Skin epidermis (tissue), 12 donors: ENCODE measurements around the gene TBC1D26.
"Not testable (repeated sequence)": the region's sequence is repeated elsewhere in the genome, so short reads cannot be mapped to it uniquely, and the experiment has no call there.

ENCODE experiments used
- H3K27ac ChIP-seq, 21 experiments: fragments of 200-600 bp; sonication (generic) in 11 of 21; one replicate each; pipeline ENCODE4 v1.5.0; 2020; ENCODE audit warnings: mild to moderate bottlenecking in 3 of 21, inconsistent platforms in 2 of 21, moderate library complexity in 2 of 21
- H3K4me3 ChIP-seq, 7 experiments: fragments of 200-600 bp; sonication (generic) in 2 of 7; one replicate each; pipeline ENCODE4 v1.5.0; 2020; ENCODE audit warnings: inconsistent platforms in 2 of 7, mild to moderate bottlenecking in 2 of 7, moderate library complexity in 1 of 7

TBC1D26 gene

GRCh38 chr17:15731900-15732299, at the start of gene TBC1D26:
Gene TBC1D26 (plus strand): TSS chr17:15732283. CDS start chr17:15735349, 3,066 bp downstream.
- not testable (repeated sequence) for H3K27ac ChIP-seq, H3K4me3 ChIP-seq

DNA sequence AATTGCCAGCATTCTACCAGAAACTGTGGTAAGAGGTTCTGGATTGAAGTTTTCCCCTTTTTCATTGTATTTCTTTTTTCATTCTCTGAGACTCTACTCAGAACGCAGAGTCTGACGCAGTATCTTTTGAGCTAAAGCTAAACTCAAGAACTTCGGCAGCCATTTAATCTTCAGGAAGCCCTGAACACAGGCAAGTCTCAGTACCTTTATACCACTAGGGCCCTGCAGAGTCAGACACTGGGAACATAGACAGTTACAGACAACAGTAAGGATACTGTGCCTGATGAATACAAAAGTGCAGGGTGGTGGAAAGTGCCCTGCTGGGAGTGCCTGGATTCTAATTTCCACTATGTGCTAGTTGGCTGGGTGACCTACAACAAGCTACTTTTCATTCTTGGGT, 48.9 kb upstream of the TBC1D26 start:
- H3K4me3 ChIP-seq: peak overlapping the region in 1 of 7 experiments; percentile 54
- peak overlapping the region in 3 of 21 experiments; percentile 54 to 67 (median 62) for H3K27ac ChIP-seq

GRCh38 chr17:15683824-15684478, 48.1 kb upstream of the TBC1D26 start, which contains the start of gene TRIM16:
Gene TRIM16 (minus strand): TSS chr17:15684311. CDS start chr17:15651609, 32,702 bp downstream.
- H3K4me3 ChIP-seq: peak within 1 kb of the TSS; percentile 39 to 62 (median 54)
- H3K27ac ChIP-seq: peak within 1 kb of the TSS in 20 of 21 experiments; percentile 36 to 84 (median 64)

DNA sequence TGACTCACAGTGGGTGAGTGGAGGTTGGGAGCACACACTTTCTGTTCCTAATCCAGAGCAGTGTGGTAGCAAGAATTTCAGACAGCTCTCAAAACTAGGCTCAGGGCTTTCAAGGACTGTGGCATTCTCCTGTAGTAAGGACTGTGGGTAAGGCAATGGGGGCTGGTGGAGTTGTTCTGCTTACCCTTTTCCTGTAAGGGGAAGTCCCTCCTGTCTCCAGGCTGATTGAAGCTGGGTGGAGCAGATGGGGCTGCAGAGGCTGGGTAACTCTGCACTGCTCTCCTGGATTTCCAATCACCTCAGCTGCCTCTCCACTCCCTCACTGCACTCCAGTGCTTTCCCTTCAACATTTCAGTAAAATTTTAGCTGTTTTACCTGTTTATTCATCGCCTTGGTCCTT, 44.6 kb upstream of the TBC1D26 start:
- H3K27ac ChIP-seq, H3K4me3 ChIP-seq: not testable (repeated sequence)

GRCh38 chr17:15698967-15699366, 33.1 kb upstream of the TBC1D26 start:
- peak overlapping the region in 13 of 21 experiments; percentile 19 to 83 (median 64) for H3K27ac ChIP-seq

DNA sequence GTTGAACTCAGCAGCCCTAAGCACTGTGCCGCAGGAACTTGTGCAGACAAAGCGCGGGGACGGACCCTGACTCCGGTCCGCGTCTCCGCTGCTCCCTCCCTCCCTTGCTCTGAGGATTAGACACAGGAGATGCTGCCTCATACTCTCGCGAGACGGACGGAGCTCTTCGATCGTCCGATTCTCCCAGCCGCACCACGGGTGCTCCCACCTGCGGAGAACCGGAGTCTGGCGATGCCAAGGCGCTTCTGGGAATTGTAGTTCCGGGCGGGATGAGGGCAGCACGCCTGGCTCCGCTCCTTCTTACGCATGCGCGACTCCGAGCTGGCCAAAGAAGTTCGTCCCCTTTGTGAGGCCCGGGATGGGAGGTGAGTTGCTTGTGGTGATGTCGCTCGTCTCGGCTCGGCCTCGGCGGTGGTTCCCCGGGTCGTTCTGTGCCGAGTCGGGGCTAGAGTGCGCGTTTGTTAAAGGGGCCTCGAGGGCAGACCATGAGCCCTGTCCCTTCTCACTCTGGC, 32.6 kb upstream of the TBC1D26 start, which contains the start of gene ZNF286A:
Gene ZNF286A (plus strand): TSS at position 340 of the 512 bp plus-strand sequence. CDS start 578 bp downstream, outside the sequence.
- Histone ChIP-seq H3K27ac (peak within 1 kb of the TSS in 20 of 21 experiments; percentile 13 to 83 (median 68)), H3K4me3 (peak within 1 kb of the TSS; percentile 46 to 63 (median 54))

More at GRCh38 chr17:15698967-15699366, 33.1 kb upstream of the TBC1D26 start:
- peak overlapping the region; percentile 46 to 63 (median 54) for H3K4me3 ChIP-seq

GRCh38 chr17:15699937-15700336, 32.1 kb upstream of the TBC1D26 start:
- H3K27ac ChIP-seq: peak overlapping the region in 20 of 21 experiments; percentile 13 to 83 (median 68)

GRCh38 chr17:15704239-15704638, 27.8 kb upstream of the TBC1D26 start:
- not testable (repeated sequence) for H3K27ac ChIP-seq

More at GRCh38 chr17:15699937-15700336, 32.1 kb upstream of the TBC1D26 start:
- peak overlapping the region; percentile 46 to 63 (median 54) for H3K4me3 ChIP-seq

DNA sequence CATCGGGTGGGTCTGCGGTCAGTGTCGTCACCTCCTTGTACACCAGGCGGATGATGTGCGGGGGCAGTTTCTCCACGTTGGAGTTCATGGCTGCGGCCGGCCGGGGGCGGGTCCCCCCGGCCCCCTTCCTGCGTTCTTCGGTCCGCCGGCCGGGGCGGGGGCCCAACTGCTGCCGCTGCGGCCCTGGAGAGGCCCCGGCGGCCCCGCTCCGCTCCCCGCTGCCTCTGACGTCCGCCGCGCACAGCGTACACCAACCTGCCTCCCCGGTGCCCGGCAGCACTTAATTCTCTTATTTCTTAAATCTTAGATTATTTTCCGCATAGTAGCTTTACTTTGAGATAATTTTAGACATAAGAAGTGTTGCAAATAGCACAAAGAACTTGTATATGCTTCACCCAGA, 27.3 kb upstream of the TBC1D26 start:
- H3K4me3 ChIP-seq, H3K27ac ChIP-seq: not testable (repeated sequence)

More at GRCh38 chr17:15704239-15704638, 27.8 kb upstream of the TBC1D26 start:
- not testable (repeated sequence) for H3K4me3 ChIP-seq

DNA sequence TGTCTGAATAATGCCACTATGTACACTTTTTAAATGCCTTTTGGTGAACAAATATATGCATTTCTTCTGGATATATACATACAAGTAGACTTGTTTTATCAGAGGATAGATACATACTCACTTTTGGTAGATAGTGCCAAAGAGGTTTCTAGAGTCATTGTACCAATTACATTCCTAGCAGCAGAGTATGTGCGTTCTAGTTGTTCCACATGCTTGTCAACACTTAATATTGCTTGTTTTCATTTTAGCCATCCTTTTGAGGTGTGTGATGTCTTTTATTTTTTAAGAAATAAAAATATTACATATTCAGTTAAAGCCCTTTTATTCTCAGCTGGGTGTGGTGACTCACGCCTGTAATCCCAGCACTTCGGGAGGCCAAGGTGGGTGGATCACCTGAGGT, 23.2 kb upstream of the TBC1D26 start:
- H3K4me3 ChIP-seq, H3K27ac ChIP-seq: not testable (repeated sequence)

- not testable (repeated sequence) for H3K4me3 ChIP-seq, H3K27ac ChIP-seq
These were observed 15.2 kb upstream of the TBC1D26 start for GRCh38 chr17:15716601-15717563.

DNA sequence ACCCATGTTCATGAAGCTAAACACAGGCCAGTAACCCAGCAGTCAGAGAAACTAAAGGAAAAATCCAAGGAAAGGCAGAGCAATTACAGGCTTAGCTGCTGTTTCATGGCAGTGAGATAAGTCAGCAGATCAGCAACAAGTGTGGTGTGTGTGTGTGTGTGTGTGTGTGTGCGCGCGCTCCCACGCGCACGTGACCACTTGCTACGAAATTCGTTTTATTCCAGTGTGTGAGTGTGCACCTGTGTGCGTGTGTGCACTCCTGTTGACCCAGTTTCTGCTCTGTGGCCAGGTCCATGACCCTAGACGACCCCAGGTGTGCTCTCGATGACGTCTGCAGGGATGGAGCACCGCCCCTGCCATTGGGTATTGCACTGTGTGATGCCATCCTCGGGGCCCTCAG, 1.5 kb upstream of the TBC1D26 start:
- H3K27ac ChIP-seq, H3K4me3 ChIP-seq: not testable (repeated sequence)

GRCh38 chr17:15733174-15733789, 1.2 kb downstream of the TBC1D26 start:
- not testable (repeated sequence) for H3K27ac ChIP-seq, H3K4me3 ChIP-seq

DNA sequence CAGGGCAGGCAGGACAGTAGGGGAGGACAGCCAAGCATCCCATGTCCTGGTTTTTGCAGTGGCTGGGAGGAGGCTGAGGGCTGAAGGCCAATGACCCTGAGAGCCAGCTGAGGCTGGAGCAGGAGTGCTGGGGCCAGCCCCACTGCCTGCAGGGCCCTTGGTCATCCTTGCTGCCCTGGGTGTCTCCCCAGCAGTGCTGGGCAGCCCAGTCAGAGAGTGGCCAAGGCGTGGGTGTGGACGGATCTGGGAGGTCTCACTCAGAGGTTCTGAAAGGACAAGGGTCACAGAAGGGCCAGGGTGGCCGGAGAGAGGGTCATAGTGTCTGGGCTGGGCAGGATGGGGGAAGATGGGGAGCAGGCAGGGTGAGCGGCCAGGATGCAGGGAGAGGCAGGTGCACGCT, 4.5 kb downstream of the TBC1D26 start:
- not testable (repeated sequence) for H3K27ac ChIP-seq, H3K4me3 ChIP-seq

- Histone ChIP-seq H3K4me3 (no peak overlapping the region), H3K27ac (no peak overlapping the region)
These were observed 6.0 kb downstream of the TBC1D26 start for GRCh38 chr17:15738066-15738465.

- H3K27ac ChIP-seq, H3K4me3 ChIP-seq: not testable (repeated sequence)
These were observed 7.2 kb downstream of the TBC1D26 start for GRCh38 chr17:15739259-15739658.

DNA sequence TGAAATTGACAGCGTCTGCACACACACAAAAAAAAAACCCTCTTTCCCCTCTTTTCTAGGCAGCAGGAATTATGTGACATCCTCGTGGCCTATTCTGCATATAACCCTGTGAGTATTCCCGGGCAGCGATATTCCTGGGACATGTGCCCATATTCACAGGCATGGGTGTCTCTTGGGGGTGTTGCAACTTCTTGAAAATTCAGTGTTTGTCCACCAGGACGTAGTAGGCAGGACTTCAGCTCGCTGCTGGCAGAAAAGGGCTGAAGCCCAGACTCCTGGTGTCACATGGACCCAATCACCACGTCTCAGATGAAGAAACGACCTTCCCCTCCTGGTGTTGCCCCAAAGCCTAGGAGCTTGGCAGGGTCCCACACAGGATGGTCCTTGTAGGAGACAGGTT, 8.0 kb downstream of the TBC1D26 start:
- not testable (repeated sequence) for H3K27ac ChIP-seq, H3K4me3 ChIP-seq

DNA sequence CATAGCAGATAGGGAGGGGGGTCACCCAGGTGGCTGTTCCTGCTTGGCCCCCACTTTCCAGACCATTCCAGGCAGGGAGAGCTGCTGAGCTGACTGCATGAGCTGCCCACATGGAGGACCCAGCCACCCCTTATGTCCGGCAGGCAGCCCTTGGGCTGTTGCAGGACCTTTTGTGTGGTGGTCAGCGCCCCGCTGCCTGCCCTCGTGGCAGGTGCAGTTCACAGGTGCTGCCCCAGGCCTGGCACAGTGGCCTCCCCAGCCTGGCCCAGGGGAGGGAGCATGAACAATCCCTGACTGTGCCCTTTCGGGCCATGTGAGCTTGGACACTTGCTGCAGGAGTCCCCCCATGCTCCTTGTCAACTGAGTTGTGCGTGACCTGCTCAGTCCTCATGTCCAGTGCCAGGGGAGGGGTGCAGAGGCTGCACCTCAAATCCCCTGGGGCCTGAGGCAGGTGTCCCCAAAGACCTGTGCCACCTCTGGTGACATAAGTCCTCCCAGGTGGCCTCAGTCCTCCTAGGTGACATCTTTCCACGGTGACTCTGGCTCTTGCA, 8.6 kb downstream of the TBC1D26 start:
- no peak overlapping the region for H3K27ac ChIP-seq

GRCh38 chr17:15741624-15742023, 9.5 kb downstream of the TBC1D26 start:
- no peak overlapping the region for H3K27ac ChIP-seq
- H3K4me3 ChIP-seq: no peak overlapping the region

More for the DNA sequence above, 8.6 kb downstream of the TBC1D26 start:
- no peak overlapping the region for H3K4me3 ChIP-seq
